CD4-positive, alpha-beta T cell treated with Interleukin-6 at 100 ng/mL for 8 hours (primary cell): Measurements from ENCODE around the gene CHST14.

Source experiments
- DNase-seq: peaks from one replicate; pipeline ENCODE4 v3.0.0-alpha.2; 2020; ENCODE audit warnings: mixed read lengths, low spot score

The CHST14 gene

DNA sequence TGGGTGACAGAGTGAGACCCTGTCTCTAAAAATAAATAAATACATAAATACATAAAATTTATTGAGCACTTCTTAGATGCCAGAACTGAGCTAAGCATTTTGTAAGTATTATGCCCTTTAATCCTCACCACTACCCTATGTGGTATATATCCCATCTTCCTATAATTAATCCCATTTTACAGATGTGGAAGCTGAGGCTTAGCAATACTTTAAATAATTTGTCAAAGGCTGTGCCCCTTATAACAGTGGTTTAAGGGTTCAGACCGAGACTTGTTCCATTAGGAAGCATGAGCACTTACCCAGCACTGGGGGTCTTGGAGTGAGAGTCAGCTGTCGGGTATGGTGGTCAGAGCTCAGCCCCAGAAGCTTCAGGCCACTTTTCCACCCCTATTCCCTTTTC is 7.5 kb upstream of the CHST14 start:
- no peak for DNase-seq

DNA sequence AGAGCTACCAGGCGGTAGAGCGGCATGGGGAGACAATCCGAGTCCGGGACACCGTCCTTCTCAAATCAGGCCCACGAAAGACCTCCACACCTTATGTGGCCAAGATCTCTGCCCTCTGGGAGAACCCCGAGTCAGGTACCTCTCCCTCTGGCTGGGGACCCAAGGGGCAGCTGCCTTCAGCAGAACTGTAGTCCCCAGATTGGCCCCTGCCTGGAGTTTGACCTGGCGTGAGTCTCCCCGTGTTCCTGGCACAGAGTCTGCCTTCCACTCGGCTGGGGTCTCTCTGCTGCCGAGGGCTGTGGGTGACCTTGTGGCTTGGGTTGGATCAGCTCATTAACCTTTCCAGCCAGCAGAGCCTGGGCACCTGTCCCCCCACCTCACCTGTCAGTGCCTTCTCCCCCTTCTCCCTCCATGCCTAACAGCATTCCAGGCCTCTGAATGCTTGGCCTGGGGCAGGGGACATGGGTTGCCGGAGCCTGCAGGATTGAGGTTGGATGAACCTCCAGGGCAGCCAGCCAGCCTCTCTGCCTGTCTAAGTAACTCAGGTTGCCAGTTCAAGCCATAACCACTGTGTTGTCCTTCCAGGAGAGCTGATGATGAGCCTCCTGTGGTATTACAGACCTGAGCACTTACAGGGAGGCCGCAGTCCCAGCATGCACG is 6.8 kb upstream of the CHST14 start:
- no peak for DNase-seq

GRCh38 chr15:40464595-40465185 is 6.1 kb upstream of the CHST14 start:
- DNase-seq = no peak

GRCh38 chr15:40465939-40466338 is 4.8 kb upstream of the CHST14 start:
- DNase-seq = no peak

DNA sequence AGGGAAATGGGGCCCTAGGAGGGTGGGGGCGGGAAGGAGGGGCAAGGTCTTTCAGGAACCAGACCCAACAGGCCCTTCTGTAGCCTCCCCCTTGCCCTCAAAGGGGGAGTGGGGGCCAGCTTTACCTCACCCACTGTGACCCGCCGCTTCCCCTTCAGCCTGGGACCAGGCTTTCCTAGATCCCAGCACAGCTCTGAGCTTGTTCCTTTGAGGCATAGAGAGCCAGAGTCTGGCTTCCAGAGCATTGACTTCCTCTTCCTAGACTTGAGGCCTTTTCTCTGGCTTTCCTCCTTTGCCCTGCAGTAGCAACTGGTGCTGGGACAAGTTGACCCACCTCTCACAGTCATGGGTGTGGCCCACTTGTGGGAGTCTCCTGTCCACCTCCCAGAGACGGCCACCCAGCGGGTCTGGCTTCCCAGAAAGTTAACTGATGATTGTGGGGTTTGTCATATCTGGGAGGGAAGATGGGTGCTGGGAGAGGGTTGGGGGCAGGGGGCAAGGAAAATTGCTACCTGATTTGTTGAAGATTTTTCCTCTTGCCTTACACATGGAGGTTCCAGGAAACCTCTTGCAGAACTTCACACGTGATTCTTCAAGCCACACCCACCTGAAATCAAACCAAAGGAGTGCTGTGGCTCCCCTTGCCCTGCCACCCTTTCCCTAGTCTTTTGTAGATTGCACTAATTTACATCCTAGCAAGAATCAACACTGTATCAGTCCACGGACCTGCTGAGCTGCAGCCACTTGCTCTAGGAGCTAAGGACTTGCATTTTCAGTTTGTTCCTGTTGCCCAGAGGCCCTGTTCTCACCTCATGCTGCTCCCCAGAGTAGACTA is 4.1 kb upstream of the CHST14 start:
- no peak for DNase-seq

- no peak for DNase-seq
Measured at GRCh38 chr15:40467261-40467615, 3.5 kb upstream of the CHST14 start.

- no peak for DNase-seq
Measured at GRCh38 chr15:40468898-40469331, 1.9 kb upstream of the CHST14 start.

DNA sequence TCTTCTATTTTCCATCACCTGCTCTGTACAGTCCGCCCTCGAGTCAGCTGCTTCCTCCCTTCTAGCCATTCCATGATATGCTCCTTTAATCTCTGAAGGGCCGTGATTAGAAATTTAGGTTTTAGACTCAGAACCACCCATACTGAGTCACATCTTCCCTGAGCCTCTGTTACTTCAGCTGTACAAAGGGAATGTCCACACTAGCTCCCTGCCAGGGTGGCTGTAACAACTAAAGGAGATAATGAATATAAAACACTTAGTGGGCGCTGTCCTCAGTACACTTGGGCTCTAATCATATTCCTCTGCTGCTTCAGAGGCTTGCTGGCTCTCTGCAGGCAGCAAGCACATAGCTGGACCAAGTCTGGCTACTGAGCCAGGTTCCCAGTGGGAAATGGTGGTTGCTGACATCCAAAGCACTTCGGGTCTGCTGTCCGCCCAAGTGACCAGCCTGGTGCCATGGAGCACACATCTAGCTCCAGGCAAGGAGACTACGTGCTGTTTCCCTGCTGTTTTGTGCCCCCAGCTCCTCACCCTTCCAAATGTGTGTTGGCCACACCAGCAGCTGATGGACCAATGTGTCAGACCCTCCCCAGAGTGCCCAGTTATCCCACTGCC is 901 bp upstream of the CHST14 start:
- DNase-seq = no peak

GRCh38 chr15:40471105-40471807 is 472 bp downstream of the CHST14 start:
- no peak for DNase-seq

GRCh38 chr15:40471808-40472150 is 995 bp downstream of the CHST14 start:
- DNase-seq = no peak

DNA sequence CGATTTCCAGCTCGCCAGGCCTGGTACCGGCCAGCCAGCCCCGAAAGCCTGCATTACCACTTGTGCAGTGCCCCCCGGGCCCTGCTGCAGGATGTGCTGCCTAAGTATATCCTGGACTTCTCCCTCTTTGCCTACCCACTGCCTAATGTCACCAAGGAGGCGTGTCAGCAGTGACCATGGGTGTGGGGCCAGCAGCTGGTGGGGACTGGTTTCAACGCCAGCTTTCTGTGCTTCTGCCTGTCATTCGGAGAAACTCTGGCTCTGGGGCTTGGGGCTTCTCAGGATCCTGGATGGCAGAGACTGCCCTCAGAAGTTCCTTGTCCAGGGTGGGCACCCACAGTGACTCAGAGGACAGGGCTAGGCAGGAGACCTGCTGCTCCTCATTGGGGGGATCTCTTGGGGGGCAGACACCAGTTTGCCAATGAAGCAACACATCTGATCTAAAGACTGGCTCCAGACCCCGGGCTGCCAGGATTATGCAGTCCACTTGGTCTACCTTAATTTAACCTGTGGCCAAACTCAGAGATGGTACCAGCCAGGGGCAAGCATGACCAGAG is 1.5 kb downstream of the CHST14 start:
- DNase-seq = no peak

GRCh38 chr15:40474581-40474980 is 3.8 kb downstream of the CHST14 start:
- DNase-seq = no peak

GRCh38 chr15:40477642-40478327 is 7.0 kb downstream of the CHST14 start:
- no peak for DNase-seq

DNA sequence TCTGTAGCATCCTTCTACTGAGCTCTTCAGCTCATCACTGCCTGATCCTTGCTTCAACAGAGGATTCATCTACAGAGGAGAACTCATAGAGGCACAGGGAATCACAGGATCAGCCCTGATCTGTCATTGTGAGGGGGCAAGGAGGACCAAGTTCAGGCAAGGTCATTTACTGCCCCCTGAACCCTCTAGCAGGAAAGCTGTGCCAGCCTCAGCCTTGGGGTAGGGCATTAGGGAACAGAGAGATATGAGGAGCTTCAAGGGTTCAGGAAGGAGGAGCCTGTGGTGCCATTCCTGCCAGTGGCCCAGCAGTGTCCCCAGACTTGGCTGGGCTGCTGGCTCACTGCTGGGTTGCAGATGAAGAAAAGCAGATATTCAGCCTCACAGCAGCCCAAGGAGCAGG is 8.2 kb downstream of the CHST14 start:
- DNase-seq = no peak

GRCh38 chr15:40481341-40482074 is 10.7 kb downstream of the CHST14 start:
- DNase-seq = no peak

GRCh38 chr15:40483919-40484318 is 13.1 kb downstream of the CHST14 start:
- no peak for DNase-seq

GRCh38 chr15:40486066-40486770 is 15.4 kb downstream of the CHST14 start:
- DNase-seq = no peak

GRCh38 chr15:40487816-40488682 is 17.3 kb downstream of the CHST14 start:
- DNase-seq = no peak
